BJ (cell line): Measurements from ENCODE around the gene P4HA1. TPM values are rescaled to one million over a fixed set of nuclear protein-coding genes. Genes with fewer than 3 reads are reported as not detected.
A peak's percentile ranks its signal among the peaks of the same experiment; 100 is the strongest.

ENCODE experiments used
- CTCF ChIA-PET: fragments of 350-600 bp; formaldehyde crosslinking; extraction: SDS; loops from one replicate; lab custom pipeline; 2021; ENCODE audit warnings: antibody characterized with exemption, inconsistent platforms; lab: Yijun Ruan, JAX
- POLR2A ChIA-PET: fragments of 300-600 bp; sonication (Branson Sonifier 250); formaldehyde crosslinking; extraction: SDS; loops from one replicate; lab custom pipeline; 2021; ENCODE audit warnings: antibody characterized with exemption; lab: Charles Lee
- DNase-seq: peaks from one replicate; pipeline ENCODE4 v3.0.0-alpha.2; 2011; ENCODE audit warnings: low read depth
- H3K27me3 ChIP-seq: 2 replicates; pipeline ENCODE4 v1.6.0; 2011; ENCODE audit warnings: low read length; ENCODE audit not compliant: control insufficient read depth, insufficient read depth
- H3K36me3 ChIP-seq: 2 replicates; pipeline ENCODE4 v1.5.1; 2011; ENCODE audit warnings: low read length; ENCODE audit not compliant: control insufficient read depth, insufficient read depth
- H3K4me3 ChIP-seq: 2 replicates; pipeline ENCODE4 v1.5.1; 2011; ENCODE audit warnings: low read depth, mild to moderate bottlenecking, control low read depth, low read length
- CTCF ChIP-seq: IDR thresholded peaks from 2 replicates; pipeline ENCODE4 v1.5.1; 2011; ENCODE audit warnings: low read depth, mild to moderate bottlenecking, control low read depth, inconsistent platforms, low read length, moderate library complexity; ENCODE audit not compliant: insufficient read depth
- polyA minus RNA-seq: library from RNA; depleted of rRNA, polyadenylated mRNA; stranded (reverse); fragments of >200 nt; gene quantifications from 2 replicates; pipeline ENCODE4 v1.2.3, GENCODE V29; 2011; rRNA and poly(A)+ RNA removed
- polyA plus RNA-seq: library from polyadenylated mRNA; depleted of rRNA; stranded (reverse); fragments of >200 nt; gene quantifications from 2 replicates; pipeline ENCODE4 v1.2.3, GENCODE V29; 2011; rRNA removed

Gene P4HA1
- polyA plus RNA-seq, result 91.7 and 260 TPM in 2 replicates
- 47.9 and 58.2 TPM in 2 replicates for polyA minus RNA-seq

GRCh38 chr10:73096449-73097304, at the start of gene P4HA1:
Gene P4HA1, minus strand, starts transcription at chr10:73096866. Its CDS starts 21,983 bp downstream, at chr10:73074883.
- Histone ChIP-seq H3K27me3 (no peaks in the 10 kb centered on the region), H3K4me3 (peak within 1 kb of the TSS; percentile 72), H3K36me3 (no peaks in the 10 kb centered on the region)
- ChIA-PET POLR2A (interaction anchor here (0.5 to 1.6 kb wide), 8 partner anchors 9 to 1198 kb away, joined by 3 to 14 read pairs (median 6); partner anchors contain the start of gene NUDT13), CTCF (interaction anchor here (0.7 to 1.8 kb wide), 7 partner anchors 12 to 72 kb away, joined by 3 to 7 read pairs (median 4); partner anchors contain the start of genes ECD, FAM149B1 and NUDT13)
- peak; percentile 89 for DNase-seq
- peak; percentile 72 for TF ChIP-seq CTCF

DNA sequence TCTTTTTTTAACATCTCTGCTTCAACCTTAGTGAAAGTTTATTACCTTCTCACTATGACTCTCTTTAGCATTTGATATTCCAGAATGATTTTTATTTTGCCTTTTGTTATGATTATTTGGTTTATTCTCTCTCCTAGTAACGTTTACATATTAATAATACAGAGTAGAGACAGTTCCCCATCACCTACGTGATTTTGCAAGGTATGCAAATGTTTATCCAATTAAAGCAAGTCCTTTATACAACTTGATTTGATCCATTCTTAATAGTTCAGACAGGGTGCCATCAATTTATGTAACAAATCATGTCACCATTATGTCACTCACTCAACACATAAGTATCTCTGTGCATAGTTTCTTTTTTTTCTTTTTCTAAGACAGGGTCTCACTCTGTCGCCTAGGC, 44.9 kb upstream of the P4HA1 start:
- Histone ChIP-seq H3K36me3 (peaks cover 8% of the 10 kb centered on the region), H3K27me3 (no peaks in the 10 kb centered on the region), H3K4me3 (no peak overlapping the region)
- no peak for DNase-seq
- CTCF ChIA-PET, result no interaction called here
- no peak for TF ChIP-seq CTCF
- POLR2A ChIA-PET, result no interaction called here

- Histone ChIP-seq H3K4me3 (no peak overlapping the region), H3K27me3 (no peaks in the 10 kb centered on the region), H3K36me3 (peaks cover 6% of the 10 kb centered on the region)
- DNase-seq, result no peak
- ChIA-PET POLR2A (no interaction called here), CTCF (interaction anchor here (0.6 to 2.4 kb wide), 2 partner anchors 19 to 1753 kb away, joined by 3 to 10 read pairs; no protein-coding TSS in a partner anchor)
- no peak for TF ChIP-seq CTCF
These were observed 42.6 kb upstream of the P4HA1 start for GRCh38 chr10:73139251-73139650.

DNA sequence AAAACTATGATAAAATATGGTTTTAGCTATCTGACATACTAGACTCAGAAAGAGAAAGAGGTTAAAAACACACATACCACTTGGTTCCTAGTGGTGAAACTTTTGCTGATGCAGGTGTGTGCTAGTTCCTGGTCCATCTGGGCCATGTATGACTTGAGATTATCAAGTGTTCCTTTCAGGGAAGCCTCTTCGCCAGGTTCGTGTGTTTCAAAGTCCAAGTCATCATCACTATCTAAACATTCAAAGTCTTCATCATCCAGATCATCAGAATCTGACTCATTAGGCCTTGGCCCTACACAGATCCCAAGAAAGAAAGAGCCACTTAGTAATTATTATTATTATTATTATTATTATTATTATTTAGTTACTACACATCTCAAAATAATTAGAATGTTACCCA, 40.0 kb upstream of the P4HA1 start:
- DNase-seq, result no peak
- Histone ChIP-seq H3K36me3 (peaks cover 8% of the 10 kb centered on the region), H3K27me3 (no peaks in the 10 kb centered on the region), H3K4me3 (no peak overlapping the region)
- no peak for TF ChIP-seq CTCF
- ChIA-PET POLR2A (no interaction called here), CTCF (interaction anchor here (1.1 to 1.2 kb wide), 2 partner anchors 10 to 22 kb away, joined by 3 read pairs; no protein-coding TSS in a partner anchor)

GRCh38 chr10:73134727-73135126, 38.1 kb upstream of the P4HA1 start:
- TF ChIP-seq CTCF, result no peak
- peaks cover 8% of the 10 kb centered on the region for H3K36me3 ChIP-seq
- CTCF ChIA-PET, result no interaction called here
- H3K27me3 ChIP-seq, result no peaks in the 10 kb centered on the region
- DNase-seq, result no peak
- POLR2A ChIA-PET, result no interaction called here
- H3K4me3 ChIP-seq, result no peak overlapping the region
